Stimulated activated CD4-positive, alpha-beta T cell treated with anti-CD3 and anti-CD28 coated beads, Interleukin-4, amount 100 ng/mL, for 1 hour (primary cell): Measurements from ENCODE around the gene GLRA3.
"Not testable (repeated sequence)": the region's sequence is repeated elsewhere in the genome, so short reads cannot be mapped to it uniquely, and the experiment has no call there.

ENCODE experiments used
- DNase-seq: peaks from one replicate; pipeline ENCODE4 v3.0.0-alpha.2; 2020

Gene GLRA3

DNA sequence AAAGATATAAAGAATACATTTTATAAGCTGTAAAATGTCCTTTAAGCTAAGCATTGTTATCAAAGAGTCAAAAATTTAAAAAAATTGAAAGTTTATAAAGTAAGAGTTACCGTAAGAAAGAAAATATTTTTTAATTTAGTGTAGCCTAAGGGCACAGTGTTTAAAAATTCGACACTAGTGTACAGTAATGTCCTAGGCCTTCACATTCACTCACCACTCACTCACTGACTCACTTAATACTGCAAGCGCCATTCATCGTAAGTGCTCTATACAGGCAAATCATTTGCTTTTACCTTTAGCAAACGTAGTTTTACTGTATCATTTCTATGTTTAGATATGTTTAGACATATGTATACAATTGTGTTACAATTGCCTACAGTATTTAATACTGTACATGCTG is 20.2 kb downstream of the GLRA3 start:
- no peak for DNase-seq

DNA sequence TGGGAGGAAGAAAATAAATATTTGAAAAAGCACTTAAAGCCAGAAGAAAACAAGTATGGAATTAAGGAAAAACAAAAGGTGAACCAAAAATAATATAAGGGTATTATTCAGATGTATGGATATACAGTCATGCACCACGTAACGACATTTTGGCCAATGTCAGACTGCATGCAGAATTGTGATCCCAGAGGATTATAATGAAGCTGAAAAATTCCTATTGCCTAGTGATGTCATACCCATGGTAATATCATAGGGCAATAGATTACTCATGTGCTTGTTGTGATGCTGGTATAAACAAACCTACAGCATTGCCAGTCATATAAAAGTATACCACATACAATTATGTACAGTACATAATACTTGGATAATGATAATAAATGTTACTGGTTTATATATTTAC is 20.9 kb downstream of the GLRA3 start:
- no peak for DNase-seq

DNA sequence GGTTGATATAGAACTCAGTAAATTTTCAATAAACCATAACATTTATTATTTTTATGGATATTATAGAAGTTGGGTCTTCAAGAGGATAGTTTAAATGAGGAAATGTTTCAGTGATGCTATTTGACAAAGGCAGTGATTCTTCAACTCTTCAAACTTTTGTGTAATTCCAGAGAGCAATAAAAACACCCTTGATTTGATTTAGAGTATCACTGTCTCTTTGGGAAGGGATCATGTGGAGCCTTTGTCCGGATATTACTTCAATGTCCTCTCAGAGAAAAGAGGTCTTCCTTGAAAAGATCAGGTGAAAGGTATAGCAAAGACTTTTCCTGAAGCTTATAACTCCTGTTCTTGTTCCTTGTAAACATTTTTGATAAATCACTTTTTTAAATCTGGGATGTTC is 23.3 kb downstream of the GLRA3 start:
- no peak for DNase-seq

DNA sequence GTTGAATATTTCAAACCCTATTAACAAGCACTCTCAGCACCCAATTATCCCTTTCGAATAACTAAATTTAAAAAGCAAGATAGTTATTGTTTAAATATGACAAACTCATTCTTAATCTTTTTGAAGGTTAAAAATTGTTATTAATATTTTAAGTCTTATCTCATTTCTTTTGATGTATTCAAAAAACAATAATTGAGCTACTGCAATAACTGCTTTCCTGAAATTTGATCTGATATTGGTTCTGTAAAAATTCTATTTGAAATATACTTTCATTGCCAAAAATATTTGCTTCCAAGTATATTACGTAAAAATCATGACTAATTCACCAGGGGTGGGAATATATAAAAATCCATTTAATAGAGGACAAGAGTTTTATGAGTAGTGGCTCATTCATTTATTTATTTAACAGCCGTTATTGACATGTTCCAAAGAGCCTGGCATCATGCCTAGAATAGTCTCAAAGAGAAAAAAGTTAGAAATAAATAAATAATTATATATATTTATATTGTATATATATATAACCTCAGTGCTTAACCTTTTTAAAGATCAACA is 34.4 kb downstream of the GLRA3 start:
- no peak for DNase-seq

DNA sequence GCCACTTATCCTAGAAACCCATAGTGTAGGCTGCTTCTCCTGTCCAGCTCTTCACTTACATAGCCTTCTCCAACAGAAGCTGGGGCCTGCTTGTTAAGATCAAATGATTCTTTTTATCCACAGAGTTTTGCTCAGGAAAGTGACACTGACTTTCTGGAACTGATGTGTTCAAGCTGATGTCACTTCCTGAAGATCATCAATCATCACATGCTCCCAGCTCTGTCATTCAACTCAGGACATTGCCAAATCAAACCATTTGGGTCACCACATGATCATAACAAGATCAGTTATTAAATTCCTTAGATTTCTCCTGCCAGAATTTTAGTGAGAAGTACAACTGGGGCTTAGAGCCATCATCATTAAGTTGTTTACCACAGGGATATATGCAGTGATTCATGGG is 39.4 kb downstream of the GLRA3 start:
- no peak for DNase-seq

DNA sequence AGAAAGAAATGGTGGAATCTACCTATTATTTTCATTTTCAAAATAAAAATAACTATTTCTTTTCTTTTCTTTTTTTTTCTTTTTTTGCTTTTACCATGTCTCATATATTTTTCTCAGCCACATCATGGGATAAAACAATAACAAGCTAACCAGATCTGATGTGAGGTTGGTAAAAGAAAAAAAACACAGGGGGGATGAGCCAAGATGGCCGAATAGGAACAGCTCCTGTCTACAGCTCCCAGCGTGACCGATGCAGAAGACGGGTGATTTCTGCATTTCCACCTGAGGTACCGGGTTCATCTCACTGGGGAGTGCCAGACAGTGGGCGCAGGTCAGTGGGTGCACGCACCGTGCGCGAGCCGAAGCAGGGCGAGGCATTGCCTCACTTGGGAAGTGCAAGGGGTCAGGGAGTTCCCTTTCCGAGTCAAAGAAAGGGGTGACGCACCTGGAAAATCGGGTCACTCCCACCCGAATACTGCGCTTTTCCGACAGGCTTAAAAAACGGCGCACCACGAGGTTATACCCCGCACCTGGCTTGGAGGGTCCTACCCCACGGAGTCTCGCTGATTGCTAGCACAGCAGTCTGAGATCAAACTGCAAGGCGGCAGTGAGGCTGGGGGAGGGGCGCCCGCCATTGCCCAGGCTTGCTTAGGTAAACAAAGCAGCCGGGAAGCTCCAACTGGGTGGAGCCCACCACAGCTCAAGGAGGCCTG is 50.6 kb downstream of the GLRA3 start:
- DNase-seq = not testable (repeated sequence)

DNA sequence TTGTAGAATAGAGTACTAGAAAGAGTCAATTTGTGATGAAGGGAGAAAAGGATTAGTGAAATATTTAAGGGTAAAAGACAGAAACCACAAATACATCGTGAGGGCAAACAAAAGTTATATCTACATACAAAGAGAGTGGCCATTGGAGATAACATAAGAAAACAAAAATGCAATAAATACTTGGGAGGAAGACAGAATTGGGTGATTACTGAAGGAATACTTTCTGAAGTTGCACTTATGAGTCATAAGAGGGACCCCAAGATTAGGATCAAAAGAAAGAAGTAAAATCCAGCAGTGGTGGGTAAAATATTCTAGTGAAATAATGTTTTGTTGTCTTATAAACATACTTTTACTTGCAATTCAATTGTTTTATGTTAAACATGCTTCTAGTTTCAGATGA is 53.7 kb downstream of the GLRA3 start:
- no peak for DNase-seq

DNA sequence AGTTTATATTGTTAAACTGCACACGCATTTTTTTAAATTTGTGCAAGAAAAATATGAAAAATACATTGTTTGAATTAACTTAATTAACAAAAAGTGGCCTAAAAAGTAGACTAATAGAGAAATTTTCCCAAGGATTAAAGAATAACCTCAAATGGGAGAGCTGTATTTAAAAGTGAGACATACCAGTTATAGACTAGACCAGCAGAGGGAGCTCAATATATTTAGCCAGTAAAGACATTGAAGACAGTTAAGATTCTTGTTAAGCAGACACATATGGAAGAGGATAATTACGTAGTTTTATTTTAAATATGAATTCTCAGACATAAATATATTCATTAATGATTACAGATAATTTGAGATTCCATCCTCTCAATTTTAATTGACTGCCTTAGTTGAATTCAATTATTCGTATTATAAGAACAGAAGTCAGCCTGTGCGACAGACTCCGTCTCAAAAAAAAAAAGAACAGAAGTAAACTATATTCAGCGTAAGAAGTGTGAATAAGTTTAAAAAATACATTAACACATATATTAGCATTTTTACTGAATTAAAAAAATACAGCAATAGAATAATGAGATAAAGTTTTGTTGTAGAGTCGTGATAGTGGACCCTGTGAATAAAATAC is 64.8 kb downstream of the GLRA3 start:
- no peak for DNase-seq

DNA sequence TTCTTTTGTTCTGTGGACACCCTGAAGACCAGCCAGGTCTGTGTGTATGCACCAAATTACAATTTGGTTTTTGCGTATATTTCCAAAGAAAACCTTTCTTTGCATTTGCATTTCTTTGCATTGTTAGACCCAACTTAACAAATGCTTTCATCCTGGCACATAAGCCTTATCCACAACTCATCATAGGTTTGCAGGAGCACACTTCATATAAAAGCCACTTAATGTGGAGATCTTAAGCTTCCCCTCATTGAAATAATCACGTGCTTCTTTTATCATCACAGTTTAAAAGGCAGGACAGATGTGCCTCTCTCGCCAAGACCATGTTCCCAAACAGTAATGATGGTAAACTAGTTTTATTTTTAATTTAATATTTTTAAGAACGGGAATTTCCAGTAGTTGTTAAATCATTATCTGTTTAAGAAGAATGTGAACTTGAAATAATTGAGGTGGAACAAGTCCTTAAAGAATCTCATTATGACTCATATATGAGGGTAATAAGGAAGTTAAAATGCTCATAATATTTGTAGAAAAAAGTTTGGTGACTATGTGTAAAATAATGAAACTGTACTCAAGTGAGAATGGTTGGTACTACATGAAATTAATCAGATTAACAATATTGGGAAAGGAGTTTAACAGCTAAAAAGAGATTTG is 65.5 kb downstream of the GLRA3 start:
- DNase-seq = no peak

DNA sequence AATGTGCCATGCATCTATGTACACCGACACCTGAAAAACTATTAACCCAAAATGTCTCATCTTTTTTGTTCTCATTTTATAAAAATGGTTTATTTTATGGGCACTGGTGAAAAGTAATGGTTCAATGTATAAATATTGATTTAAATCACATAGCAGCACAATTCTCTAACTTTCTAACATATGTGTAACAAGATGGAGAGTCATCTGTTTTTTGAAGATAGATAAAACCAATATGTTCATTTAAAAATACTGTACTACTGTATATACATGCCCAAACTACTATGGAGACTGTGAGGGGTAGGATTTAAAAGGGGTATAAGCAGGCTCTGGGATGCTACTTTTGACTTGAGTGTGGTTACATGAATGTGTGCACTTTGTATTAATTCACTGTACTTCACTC is 67.6 kb downstream of the GLRA3 start:
- no peak for DNase-seq

DNA sequence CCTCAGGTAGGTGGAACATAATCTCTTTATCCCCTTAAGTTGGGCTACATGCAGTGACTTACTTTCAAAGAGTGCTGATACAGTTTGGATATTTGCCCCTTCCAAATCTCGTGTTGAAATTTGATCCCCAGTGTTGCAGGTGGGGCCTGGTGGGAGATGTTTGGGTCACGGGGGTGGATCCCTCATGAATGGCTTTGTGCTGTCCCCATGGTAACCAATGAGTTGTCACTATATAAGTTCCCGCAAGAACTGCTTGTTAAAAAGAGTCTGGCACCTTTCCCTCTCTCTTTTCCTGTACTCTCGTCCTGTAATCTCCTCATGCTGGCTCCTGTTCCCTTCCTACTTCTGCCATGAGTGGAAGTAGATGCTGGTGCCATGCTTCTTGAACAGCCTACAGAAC is 71.3 kb downstream of the GLRA3 start:
- no peak for DNase-seq

DNA sequence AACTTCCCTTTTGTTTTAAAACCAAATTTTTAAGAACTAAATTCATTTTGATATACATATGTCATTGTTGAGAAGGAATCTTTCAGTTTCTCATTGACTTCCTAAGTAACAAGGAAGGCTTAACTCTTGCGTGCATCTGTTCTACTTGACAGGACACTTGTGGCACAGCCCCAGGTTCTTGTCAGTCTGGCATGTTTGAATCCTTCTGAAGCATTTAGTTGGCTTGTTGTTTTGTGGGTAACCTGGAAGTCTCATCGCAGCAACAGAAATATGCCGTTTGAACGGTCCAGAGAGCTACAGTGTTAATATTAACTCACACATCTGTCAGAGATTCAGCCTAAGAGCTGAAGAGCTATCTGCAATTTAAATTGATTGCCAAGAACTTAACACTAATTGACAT is 76.0 kb downstream of the GLRA3 start:
- no peak for DNase-seq

DNA sequence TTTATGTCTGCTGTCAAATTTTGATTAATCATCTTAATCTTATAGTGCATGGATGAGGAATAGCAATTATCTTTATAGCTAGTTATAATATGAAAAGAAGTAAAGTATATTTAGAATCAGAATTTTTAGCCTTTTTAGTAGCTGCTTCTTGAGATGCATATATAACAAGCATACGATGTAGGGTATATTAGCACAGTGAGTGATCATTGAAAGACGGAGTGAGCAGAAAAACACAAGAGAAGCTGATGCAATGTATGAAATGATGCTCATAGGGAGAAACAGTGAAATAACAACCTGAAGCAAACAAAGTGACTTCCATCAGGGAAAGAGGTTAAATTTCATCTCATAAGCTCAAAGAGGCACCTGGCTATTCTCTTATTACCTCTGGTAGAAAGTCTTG is 77.0 kb downstream of the GLRA3 start:
- no peak for DNase-seq

DNA sequence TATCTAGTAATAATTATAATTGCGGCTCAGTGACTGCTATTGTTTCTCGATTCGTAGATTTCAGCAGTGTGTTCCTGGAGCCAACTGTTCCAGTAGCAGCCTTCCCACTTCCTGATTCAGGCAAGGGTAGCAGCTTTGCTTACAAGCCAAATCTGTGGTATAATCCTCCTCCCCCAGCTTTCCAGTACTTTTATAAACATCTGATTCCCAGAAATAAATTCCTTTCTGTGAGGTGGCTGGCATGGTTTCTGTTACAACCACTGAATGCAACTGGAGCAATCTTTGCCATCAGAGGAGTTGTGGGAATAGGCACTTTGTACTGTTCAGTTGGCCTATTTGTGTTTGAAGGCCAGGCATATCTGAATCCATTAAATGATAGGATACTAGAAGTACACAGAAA is 80.0 kb downstream of the GLRA3 start:
- no peak for DNase-seq

DNA sequence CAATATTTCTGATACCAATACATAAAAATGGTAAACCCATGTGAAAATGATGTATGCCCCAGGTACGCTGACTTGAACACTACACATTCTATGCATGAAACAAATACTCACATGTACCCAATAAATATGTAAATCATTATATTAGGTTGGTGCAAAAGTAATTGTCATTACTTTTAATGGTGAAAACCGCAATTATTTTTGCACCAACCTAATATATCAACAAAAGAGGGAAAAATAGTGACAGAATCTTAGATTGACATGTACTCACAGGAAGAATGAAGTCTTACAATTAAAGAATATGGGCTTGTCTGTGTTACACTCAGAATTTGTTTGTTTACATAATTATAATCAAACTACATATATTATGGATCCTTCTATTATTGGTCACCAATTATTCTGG is 82.3 kb downstream of the GLRA3 start:
- no peak for DNase-seq

DNA sequence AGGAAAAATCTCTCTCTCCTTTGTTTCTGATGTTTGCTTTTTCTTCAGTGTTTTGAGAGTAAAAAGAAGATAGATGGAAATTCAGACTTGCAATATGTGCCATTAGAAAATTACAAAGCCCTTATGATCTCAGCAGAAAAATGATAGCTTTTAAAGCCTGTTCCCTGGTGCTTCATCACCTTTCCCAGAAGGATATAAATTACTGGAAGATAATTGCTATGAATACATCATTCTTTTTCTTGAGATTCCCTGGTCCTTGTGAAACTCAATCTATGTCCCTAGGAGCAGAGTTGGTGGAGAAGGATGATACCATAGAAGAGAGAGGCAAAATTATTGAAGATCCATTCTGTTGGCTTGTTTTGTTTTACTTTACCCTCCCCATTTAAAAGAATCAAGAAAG is 86.5 kb downstream of the GLRA3 start:
- DNase-seq = no peak

DNA sequence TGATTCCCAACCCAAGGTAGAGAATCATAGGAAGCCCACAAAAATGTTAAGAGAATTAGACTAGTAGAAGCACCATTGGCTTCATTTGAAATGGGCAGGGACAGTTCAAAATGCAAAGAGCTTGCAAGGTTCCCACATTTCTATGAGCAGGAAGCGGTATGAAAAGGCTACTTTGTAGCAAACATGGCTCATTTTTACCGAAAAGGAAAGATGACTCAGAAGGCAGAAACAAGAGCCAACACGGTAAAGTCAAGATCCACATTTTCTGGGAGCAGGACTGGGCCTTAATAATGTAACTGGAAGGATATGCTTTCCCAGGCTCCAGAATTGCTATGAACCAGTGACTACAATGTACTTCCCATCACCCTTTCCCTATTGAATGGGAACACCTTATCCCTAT is 89.5 kb downstream of the GLRA3 start:
- DNase-seq = no peak

DNA sequence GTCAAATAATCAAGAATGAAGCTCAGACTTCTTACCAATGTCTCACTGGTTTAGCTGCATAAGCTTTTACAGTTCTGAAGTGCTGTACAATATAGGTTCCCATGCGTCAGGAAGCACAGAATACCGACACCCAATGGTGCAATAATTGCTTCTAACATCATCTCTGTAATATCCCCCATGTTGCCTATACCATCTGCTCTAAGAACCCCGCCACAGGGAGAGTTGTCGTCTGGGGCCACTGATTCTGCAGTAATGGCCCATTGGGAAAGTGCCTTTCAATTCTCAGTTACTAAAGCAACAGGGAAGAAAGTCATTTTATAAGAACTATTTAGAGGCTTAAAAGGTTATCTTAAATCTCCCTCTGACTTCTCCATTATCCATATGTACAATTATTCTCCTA is 94.9 kb downstream of the GLRA3 start:
- no peak for DNase-seq

DNA sequence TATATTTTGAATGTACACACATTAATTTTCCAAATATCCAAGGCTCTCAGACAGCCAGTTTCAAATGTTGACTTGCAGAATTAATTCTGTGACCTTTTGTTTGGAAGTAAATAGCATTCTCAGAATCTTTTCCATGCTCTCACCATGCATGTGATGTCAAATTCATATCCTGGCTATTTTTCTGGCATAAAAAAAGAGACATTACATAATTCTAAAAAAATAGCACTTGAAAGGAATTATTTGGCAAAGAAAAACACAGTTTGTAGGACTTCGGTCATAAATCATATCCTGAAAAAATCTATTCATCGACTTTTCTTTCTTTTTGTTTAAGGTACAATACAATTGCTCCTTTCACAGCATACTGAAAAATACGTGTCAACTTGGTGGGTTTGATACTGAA is 111.2 kb downstream of the GLRA3 start:
- no peak for DNase-seq

DNA sequence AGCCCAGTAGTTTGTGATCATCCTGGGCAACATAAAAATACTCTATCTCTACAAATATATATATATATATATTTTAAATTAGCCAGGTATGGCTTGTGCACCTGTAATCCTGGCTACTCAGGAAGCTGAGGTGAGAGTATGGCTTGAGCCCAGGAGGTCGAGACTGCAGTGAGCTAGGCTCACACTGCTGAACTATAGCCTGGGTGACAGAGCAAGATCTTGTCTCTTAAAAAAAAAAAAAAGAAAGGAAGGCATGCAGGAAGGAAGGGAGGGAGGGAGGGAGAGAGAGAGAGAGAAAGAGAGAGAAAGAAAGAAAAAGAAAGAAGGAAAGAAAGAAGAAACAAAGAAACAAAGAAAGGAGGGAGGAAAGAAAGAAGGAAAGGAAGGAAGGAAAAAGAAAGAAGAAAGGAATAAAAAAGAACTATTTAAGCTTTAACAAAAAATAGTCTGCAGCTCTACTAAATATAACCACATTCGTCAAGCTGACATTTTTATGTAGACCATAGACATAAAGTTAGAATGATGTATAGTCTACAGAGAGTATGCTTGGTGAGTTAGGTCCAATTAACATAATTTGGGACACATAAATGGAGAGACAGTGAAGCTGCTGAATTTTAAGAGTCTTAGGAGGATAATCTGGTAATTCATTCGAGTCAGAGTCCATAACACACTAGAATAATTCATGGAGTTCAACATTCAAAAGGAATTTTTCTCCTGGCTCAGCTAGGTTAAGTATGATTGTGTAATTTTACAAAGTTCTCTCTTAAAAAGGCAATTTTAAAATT is 111.9 kb downstream of the GLRA3 start:
- no peak for DNase-seq

DNA sequence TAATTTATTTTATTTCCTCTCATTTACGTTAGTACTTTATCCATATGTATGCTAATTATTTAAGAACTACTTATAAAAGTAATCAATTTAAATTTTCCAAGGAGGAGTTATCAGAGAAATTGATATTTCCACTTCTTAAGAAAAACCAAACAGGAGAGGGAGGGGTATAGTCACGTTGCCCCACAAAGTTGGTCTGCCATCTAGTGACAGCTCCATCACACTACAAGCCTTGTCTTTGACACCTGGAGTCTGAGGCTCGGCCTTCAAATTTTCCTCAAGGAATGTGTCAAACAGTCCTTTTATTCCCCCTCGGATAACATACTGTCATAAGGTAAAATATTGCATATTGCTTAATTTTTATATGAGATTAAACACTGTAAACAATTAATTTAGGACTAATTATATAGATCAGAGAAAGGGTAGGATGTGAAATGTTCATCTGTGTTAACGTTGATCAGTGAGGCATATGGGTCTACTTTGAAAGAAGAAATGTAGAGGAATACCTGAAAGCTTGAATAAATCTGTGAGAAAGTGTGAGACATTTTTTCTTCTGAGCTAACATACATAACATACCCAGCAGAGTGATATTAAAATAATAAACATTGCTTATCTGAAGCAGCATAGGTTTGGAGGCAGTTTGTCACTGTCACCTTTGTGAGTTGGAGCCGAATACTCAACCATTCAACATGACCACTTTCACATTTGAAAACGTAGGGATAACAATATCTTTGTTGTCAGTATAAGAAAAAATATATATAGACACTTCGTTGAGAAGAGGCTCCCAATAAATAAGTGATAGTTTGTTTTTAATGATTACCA is 114.4 kb downstream of the GLRA3 start:
- DNase-seq = no peak

DNA sequence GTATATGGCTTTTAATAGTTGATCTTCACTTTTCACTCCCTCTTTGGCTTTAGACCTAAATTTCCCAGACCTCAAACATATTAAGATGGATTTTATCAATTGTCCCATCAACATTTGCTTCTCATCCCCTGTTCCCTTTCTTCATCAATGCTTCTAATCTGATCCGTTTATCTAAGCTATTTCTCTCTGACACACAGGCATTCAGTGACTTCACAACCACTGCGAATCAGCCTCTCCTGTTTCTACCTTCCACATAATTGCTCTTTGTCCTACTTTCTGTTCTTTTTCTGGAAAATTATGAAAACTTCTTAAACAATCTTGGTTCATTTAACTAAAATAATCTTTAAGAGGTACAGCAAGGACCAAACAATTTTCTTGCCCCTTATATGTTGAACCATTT is 115.2 kb downstream of the GLRA3 start:
- no peak for DNase-seq

DNA sequence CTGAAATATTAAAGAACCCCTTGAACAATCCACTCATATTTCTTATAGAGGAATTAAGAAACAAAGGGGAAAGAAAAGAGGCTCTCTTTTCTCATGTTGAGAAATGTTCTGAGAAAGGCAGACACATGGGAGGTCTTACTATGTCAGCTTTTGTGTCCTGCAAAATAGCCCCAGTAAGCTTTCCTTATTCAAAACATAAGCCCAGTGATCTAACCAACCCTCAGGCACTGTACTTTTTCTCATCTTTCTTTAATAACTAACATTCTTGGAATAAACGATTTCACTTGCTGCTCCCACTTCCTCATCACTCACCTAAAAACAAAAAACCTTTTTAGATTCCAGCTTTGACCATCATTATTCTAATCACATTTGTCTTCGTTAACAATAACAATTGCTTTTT is 115.9 kb downstream of the GLRA3 start:
- DNase-seq = no peak
